ENCODE results near the gene EXOC3L2. TPM values are rescaled to one million over a fixed set of nuclear protein-coding genes. Genes with fewer than 3 reads are reported as not detected.

Gene EXOC3L2
- total RNA-seq, 1 experiment from 2014 or later = not detected

Other genes starting within 250 kb of the EXOC3L2 start
- gene RELB, start 243.9 kb downstream of the EXOC3L2 start, total RNA-seq (2014; rRNA removed; shearing (Covaris generic)) = 6.0 and 9.3 TPM in 2 replicates
- 29.9 and 42.5 TPM in 2 replicates for gene CLASRP, start 206.4 kb downstream of the EXOC3L2 start, total RNA-seq (2014; rRNA removed; shearing (Covaris generic))
- gene ZNF296, start 168.9 kb downstream of the EXOC3L2 start, total RNA-seq (2014; rRNA removed; shearing (Covaris generic)) = 0.19 TPM in 1 of 2 replicates, not detected in the other
- gene GEMIN7, start 166.1 kb downstream of the EXOC3L2 start, total RNA-seq (2014; rRNA removed; shearing (Covaris generic)) = 17.1 and 29.6 TPM in 2 replicates
- gene PPP1R37, start 152.2 kb downstream of the EXOC3L2 start, total RNA-seq (2014; rRNA removed; shearing (Covaris generic)) = 25.1 and 28.0 TPM in 2 replicates
- not detected in 2 replicates for gene NKPD1, start 84.4 kb downstream of the EXOC3L2 start, total RNA-seq (2014; rRNA removed; shearing (Covaris generic))
- 6.9 TPM in 2 replicates for gene TRAPPC6A, start 67.2 kb downstream of the EXOC3L2 start, total RNA-seq (2014; rRNA removed; shearing (Covaris generic))
- gene BLOC1S3, start 66.6 kb downstream of the EXOC3L2 start, total RNA-seq (2014; rRNA removed; shearing (Covaris generic)) = 0.19 and 4.7 TPM in 2 replicates
- 4.6 and 5.6 TPM in 2 replicates for gene MARK4, start 5.9 kb upstream of the EXOC3L2 start, total RNA-seq (2014; rRNA removed; shearing (Covaris generic))
- not detected in 2 replicates for gene CKM, start 77.5 kb upstream of the EXOC3L2 start, total RNA-seq (2014; rRNA removed; shearing (Covaris generic))
- gene KLC3, start 95.3 kb upstream of the EXOC3L2 start, total RNA-seq (2014; rRNA removed; shearing (Covaris generic)) = not detected in 2 replicates
- 19.5 and 23.1 TPM in 2 replicates for gene ERCC2, start 125.2 kb upstream of the EXOC3L2 start, total RNA-seq (2014; rRNA removed; shearing (Covaris generic))
- 19.9 and 27.8 TPM in 2 replicates for gene PPP1R13L, start 159.7 kb upstream of the EXOC3L2 start, total RNA-seq (2014; rRNA removed; shearing (Covaris generic))
- 15.2 TPM in 2 replicates for gene POLR1G, start 161.2 kb upstream of the EXOC3L2 start, total RNA-seq (2014; rRNA removed; shearing (Covaris generic))
- 45.5 and 60.2 TPM in 2 replicates for gene ERCC1, start 178.5 kb upstream of the EXOC3L2 start, total RNA-seq (2014; rRNA removed; shearing (Covaris generic))
- 0.17 TPM in 1 of 2 replicates, not detected in the other for gene FOSB, start 222.6 kb upstream of the EXOC3L2 start, total RNA-seq (2014; rRNA removed; shearing (Covaris generic))